BJ (cell line): ENCODE results near the gene C6orf132. TPM values are rescaled to one million over a fixed set of nuclear protein-coding genes. Genes with fewer than 3 reads are reported as not detected.

Experiments
- CTCF ChIA-PET: fragments of 350-600 bp; formaldehyde crosslinking; extraction: SDS; loops from one replicate; lab custom pipeline; 2021; ENCODE audit warnings: antibody characterized with exemption, inconsistent platforms; lab: Yijun Ruan, JAX
- POLR2A ChIA-PET: fragments of 300-600 bp; sonication (Branson Sonifier 250); formaldehyde crosslinking; extraction: SDS; loops from one replicate; lab custom pipeline; 2021; ENCODE audit warnings: antibody characterized with exemption; lab: Charles Lee
- DNase-seq: peaks from one replicate; pipeline ENCODE4 v3.0.0-alpha.2; 2011; ENCODE audit warnings: low read depth
- H3K27me3 ChIP-seq: 2 replicates; pipeline ENCODE4 v1.6.0; 2011; ENCODE audit warnings: low read length; ENCODE audit not compliant: control insufficient read depth, insufficient read depth
- H3K36me3 ChIP-seq: 2 replicates; pipeline ENCODE4 v1.5.1; 2011; ENCODE audit warnings: low read length; ENCODE audit not compliant: control insufficient read depth, insufficient read depth
- H3K4me3 ChIP-seq: 2 replicates; pipeline ENCODE4 v1.5.1; 2011; ENCODE audit warnings: low read depth, mild to moderate bottlenecking, control low read depth, low read length
- polyA plus RNA-seq: library from polyadenylated mRNA; depleted of rRNA; stranded (reverse); fragments of >200 nt; gene quantifications from 2 replicates; pipeline ENCODE4 v1.2.3, GENCODE V29; 2011
- TF ChIP-seq, protein P1 (sequence below): IDR thresholded peaks from 2 replicates; pipeline ENCODE4 v1.5.1; 2011; ENCODE audit warnings: low read depth, mild to moderate bottlenecking, control low read depth, inconsistent platforms, low read length, moderate library complexity; ENCODE audit not compliant: insufficient read depth

The C6orf132 gene
- polyA plus RNA-seq, 1 experiment = 0.70 TPM

DNA sequence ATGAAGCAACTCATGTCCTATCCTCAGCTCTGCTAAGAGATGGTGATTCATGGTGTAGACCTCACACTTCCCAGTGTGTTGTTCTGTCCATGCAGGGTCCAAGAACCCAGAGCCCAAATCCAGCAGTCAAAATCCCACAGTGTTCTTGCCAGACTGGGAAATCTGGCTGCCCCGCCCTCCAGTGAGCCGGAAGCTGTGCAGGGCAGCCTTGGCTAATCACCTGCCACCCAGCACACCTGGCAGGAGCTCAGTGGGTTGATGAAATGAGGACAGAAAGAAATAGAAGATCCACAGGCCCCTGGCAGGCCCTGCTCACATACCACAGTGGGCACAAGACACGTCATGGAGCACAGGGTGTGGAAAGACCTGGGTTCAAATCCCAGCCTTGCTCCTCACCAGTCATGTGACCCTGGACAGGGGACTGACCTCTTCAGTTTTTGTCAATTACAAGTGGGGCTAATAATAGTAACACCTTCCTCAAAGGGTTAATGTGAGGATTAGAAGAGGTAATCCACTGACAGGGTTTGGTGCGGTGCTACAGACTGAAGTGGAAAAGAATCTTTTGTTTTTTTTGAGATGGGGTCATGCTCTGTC is 17.1 kb upstream of the C6orf132 start:
- H3K36me3 ChIP-seq = no peaks in the 10 kb centered on the region
- POLR2A ChIA-PET = no interaction called here
- peaks cover 1% of the 10 kb centered on the region for H3K27me3 ChIP-seq
- CTCF ChIA-PET = interaction anchor here (2.5 kb wide), 1 partner anchor 55 kb away, joined by 9 read pairs; no protein-coding TSS in a partner anchor
- TF ChIP-seq, protein P1, sequence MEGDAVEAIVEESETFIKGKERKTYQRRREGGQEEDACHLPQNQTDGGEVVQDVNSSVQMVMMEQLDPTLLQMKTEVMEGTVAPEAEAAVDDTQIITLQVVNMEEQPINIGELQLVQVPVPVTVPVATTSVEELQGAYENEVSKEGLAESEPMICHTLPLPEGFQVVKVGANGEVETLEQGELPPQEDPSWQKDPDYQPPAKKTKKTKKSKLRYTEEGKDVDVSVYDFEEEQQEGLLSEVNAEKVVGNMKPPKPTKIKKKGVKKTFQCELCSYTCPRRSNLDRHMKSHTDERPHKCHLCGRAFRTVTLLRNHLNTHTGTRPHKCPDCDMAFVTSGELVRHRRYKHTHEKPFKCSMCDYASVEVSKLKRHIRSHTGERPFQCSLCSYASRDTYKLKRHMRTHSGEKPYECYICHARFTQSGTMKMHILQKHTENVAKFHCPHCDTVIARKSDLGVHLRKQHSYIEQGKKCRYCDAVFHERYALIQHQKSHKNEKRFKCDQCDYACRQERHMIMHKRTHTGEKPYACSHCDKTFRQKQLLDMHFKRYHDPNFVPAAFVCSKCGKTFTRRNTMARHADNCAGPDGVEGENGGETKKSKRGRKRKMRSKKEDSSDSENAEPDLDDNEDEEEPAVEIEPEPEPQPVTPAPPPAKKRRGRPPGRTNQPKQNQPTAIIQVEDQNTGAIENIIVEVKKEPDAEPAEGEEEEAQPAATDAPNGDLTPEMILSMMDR = no peak
- H3K4me3 ChIP-seq = no peak overlapping the region
- no peak for DNase-seq

DNA sequence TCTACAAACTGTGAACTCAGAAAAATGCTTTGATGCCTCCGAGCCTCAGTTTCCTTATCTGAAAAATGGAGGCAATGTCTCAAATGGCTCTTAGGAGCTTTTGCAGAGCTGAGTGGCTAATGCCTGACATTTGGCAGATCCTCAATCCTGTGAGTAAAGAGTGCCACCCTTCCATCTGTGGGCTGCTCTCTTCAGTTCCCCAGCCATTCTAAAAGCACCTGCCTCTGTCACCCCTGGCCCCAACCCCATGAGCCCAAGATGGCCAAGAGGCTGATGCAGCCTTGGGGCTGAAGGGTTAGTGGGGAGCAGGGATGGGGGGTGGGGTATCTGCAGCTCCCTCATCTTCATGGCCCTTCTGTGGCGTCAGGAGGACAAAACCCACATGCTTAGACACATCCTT is 16.2 kb upstream of the C6orf132 start:
- Histone ChIP-seq H3K36me3 (no peaks in the 10 kb centered on the region), H3K4me3 (no peak overlapping the region), H3K27me3 (peaks cover 4% of the 10 kb centered on the region)
- TF ChIP-seq, protein P1 = no peak
- DNase-seq = no peak
- POLR2A ChIA-PET = no interaction called here
- CTCF ChIA-PET = interaction anchor here (2.5 kb wide), 1 partner anchor 54 kb away, joined by 9 read pairs; no protein-coding TSS in a partner anchor

GRCh38 chr6:42158011-42158410 is 15.6 kb upstream of the C6orf132 start:
- no peaks in the 10 kb centered on the region for H3K36me3 ChIP-seq
- no peak overlapping the region for H3K4me3 ChIP-seq
- DNase-seq = peak; percentile 73
- ChIA-PET POLR2A (no interaction called here), CTCF (interaction anchor here (2.5 kb wide), 1 partner anchor 54 kb away, joined by 9 read pairs; no protein-coding TSS in a partner anchor)
- peaks cover 6% of the 10 kb centered on the region for H3K27me3 ChIP-seq
- TF ChIP-seq, protein P1 = no peak

DNA sequence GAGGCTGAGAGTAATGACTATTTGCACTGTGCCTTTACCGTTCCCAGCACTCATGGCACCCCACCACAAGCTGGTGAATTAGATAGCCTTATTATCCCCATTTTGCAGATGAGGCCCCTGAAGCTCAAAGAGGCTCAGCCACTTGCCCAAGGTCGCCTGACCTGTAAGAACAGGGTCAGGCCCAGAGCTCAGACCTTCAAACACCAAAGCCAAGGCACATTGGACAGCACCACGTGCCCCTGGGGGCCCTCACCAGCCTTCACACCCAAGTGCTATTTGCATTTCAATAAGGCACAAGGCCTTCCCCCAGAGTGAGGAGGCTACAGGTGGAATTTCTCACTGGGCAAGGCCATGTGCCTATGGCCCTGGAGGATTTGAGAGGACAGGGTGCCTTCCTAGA is 14.2 kb upstream of the C6orf132 start:
- ChIA-PET CTCF (no interaction called here), POLR2A (no interaction called here)
- TF ChIP-seq, protein P1 = no peak
- H3K27me3 ChIP-seq = peaks cover 5% of the 10 kb centered on the region
- no peaks in the 10 kb centered on the region for H3K36me3 ChIP-seq
- H3K4me3 ChIP-seq = no peak overlapping the region
- DNase-seq = no peak

- ChIA-PET CTCF (interaction anchor here (0.5 to 0.9 kb wide), 2 partner anchors 11 to 16 kb away, joined by 3 read pairs; no protein-coding TSS in a partner anchor), POLR2A (no interaction called here)
- H3K27me3 ChIP-seq = peaks cover 5% of the 10 kb centered on the region
- no peak overlapping the region for H3K4me3 ChIP-seq
- DNase-seq = no peak
- no peaks in the 10 kb centered on the region for H3K36me3 ChIP-seq
- TF ChIP-seq, protein P1 = no peak
Measured at GRCh38 chr6:42155293-42155692, 12.9 kb upstream of the C6orf132 start.
